Liver (tissue), 9 donors: ENCODE measurements around the gene COL4A4. TPM values are rescaled to one million over a fixed set of nuclear protein-coding genes. Genes with fewer than 3 reads are reported as not detected.

Source experiments
- DNase-seq: peaks from one replicate; pipeline ENCODE4 v3.0.0-alpha.2; 2017; ENCODE audit warnings: low spot score
- H3K27ac ChIP-seq, 2 donors: one replicate each; pipeline ENCODE4 v1.7.0; 2013; ENCODE audit warnings: inconsistent platforms in 2 of 2, low read length in 2 of 2, control low read depth in 1 of 2, low read depth in 1 of 2, mild to moderate bottlenecking in 1 of 2
- H3K27me3 ChIP-seq, 4 donors: one replicate each; pipeline versions ENCODE4 v1.6.1 to v1.7.0; 2013; ENCODE audit warnings: low read length in 3 of 4, inconsistent platforms in 1 of 4, mild to moderate bottlenecking in 1 of 4, moderate library complexity in 1 of 4; ENCODE audit not compliant: control insufficient read depth in 4 of 4, insufficient read depth in 4 of 4
- H3K36me3 ChIP-seq, 4 donors: one replicate each; pipeline versions ENCODE4 v1.6.1 to v1.7.0; 2013; ENCODE audit warnings: low read length in 3 of 4, mild to moderate bottlenecking in 3 of 4, low read depth in 1 of 4, moderate library complexity in 1 of 4; ENCODE audit not compliant: control insufficient read depth in 4 of 4, insufficient read depth in 3 of 4
- H3K4me1 ChIP-seq, 4 donors: one replicate each; pipeline versions ENCODE4 v1.6.1 to v1.7.0; 2013; ENCODE audit warnings: low read length in 3 of 4, mild to moderate bottlenecking in 3 of 4, moderate library complexity in 1 of 4; ENCODE audit not compliant: control insufficient read depth in 4 of 4, insufficient read depth in 4 of 4
- H3K4me3 ChIP-seq, 3 donors: one replicate each; pipeline versions ENCODE4 v1.6.1 to v1.7.0; 2013; ENCODE audit warnings: low read length in 3 of 3, control low read depth in 1 of 3, low read depth in 1 of 3, mild to moderate bottlenecking in 1 of 3
- H3K9ac ChIP-seq, 2 donors: one replicate each; pipeline ENCODE4 v1.7.0; 2013; ENCODE audit warnings: low read length in 2 of 2, mild to moderate bottlenecking in 2 of 2, moderate library complexity in 2 of 2, control low read depth in 1 of 2, low read depth in 1 of 2
- H3K9me3 ChIP-seq, 4 donors: one replicate each; pipeline versions ENCODE4 v1.6.1 to v1.7.0; 2013; ENCODE audit warnings: low read length in 3 of 4; ENCODE audit not compliant: control insufficient read depth in 4 of 4
- ATF3 ChIP-seq: IDR thresholded peaks from 2 replicates; pipeline ENCODE4 v1.6.1; 2016; ENCODE audit warnings: antibody characterized with exemption
- CTCF ChIP-seq: fragments of 150-350 bp; IDR thresholded peaks from 2 replicates; pipeline ENCODE4 v1.5.1; 2017; ENCODE audit warnings: improper control_type of control experiment, low read depth, low read length; ENCODE audit not compliant: missing input control
- EGR1 ChIP-seq, 2 donors: IDR thresholded peaks; 2 replicates each; pipeline ENCODE4 v1.6.1; 2016 to 2018; ENCODE audit warnings: antibody characterized with exemption in 2 of 2, low read depth in 2 of 2
- FOXA1 ChIP-seq: IDR thresholded peaks from 2 replicates; pipeline ENCODE4 v1.6.1; 2016; ENCODE audit warnings: antibody characterized with exemption
- FOXA2 ChIP-seq: IDR thresholded peaks from 2 replicates; pipeline ENCODE4 v1.6.1; 2016; ENCODE audit warnings: antibody characterized with exemption
- GABPA ChIP-seq, 2 donors: IDR thresholded peaks in 1 of 2; conservative IDR thresholded peaks in 1 of 2; 2 replicates each; pipeline ENCODE4 v1.6.1; 2016; ENCODE audit warnings: antibody characterized with exemption in 2 of 2, mild to moderate bottlenecking in 1 of 2, moderate library complexity in 1 of 2
- HNF4A ChIP-seq, 2 donors: conservative IDR thresholded peaks; 2 replicates each; pipeline ENCODE4 v1.6.1; 2016; ENCODE audit warnings: antibody characterized with exemption in 2 of 2, mild to moderate bottlenecking in 2 of 2
- HNF4G ChIP-seq: IDR thresholded peaks from 2 replicates; pipeline ENCODE4 v1.6.1; 2016; ENCODE audit warnings: antibody characterized with exemption
- JUND ChIP-seq, 2 donors: IDR thresholded peaks; 2 replicates each; pipeline ENCODE4 v1.6.1; 2016; ENCODE audit warnings: antibody characterized with exemption in 2 of 2
- MAX ChIP-seq: IDR thresholded peaks from 2 replicates; pipeline ENCODE4 v1.6.1; 2016; ENCODE audit warnings: antibody characterized with exemption
- NR2F2 ChIP-seq: IDR thresholded peaks from 2 replicates; pipeline ENCODE4 v1.6.1; 2016; ENCODE audit warnings: antibody characterized with exemption
- RAD21 ChIP-seq, 2 donors: IDR thresholded peaks; 2 replicates each; pipeline ENCODE4 v1.6.1; 2016; ENCODE audit warnings: antibody characterized with exemption in 2 of 2, mild to moderate bottlenecking in 2 of 2
- RXRA ChIP-seq, 2 donors: IDR thresholded peaks; 2 replicates each; pipeline ENCODE4 v1.6.1; 2017 to 2018; ENCODE audit warnings: antibody characterized with exemption in 2 of 2, mild to moderate bottlenecking in 1 of 2
- SP1 ChIP-seq: IDR thresholded peaks from 2 replicates; pipeline ENCODE4 v1.6.1; 2018; ENCODE audit warnings: antibody characterized with exemption, mild to moderate bottlenecking
- TAF1 ChIP-seq: conservative IDR thresholded peaks from 2 replicates; pipeline ENCODE4 v1.6.1; 2016; ENCODE audit warnings: antibody characterized with exemption, mild to moderate bottlenecking
- YY1 ChIP-seq: IDR thresholded peaks from 2 replicates; pipeline ENCODE4 v1.6.1; 2016; ENCODE audit warnings: antibody characterized with exemption, mild to moderate bottlenecking
- ZBTB33 ChIP-seq: IDR thresholded peaks from 2 replicates; pipeline ENCODE4 v1.6.1; 2016; ENCODE audit warnings: antibody characterized with exemption
- WGBS: extraction: QIAGEN DNeasy Blood & Tissue Kit; methylation state at CpG from one replicate; pipeline ENCODE4 v1.1.7; 2013; 5-methylcytosine and 5-hydroxymethylcytosine counted together
- polyA plus RNA-seq, 2 donors: library from polyadenylated mRNA; stranded (reverse) in 1 of 2; unstranded in 1 of 2; fragments of 200-250 nt in 1 of 2; fragments of >200 nt in 1 of 2; fragmentation: Nextera tagmentation in 1 of 2; extraction: Ambion mirVana in 1 of 2; gene quantifications; one replicate each; pipeline versions ENCODE4 v1.2.1 to v1.2.3, GENCODE V29; 2013 to 2015
- total RNA-seq, 2 donors: library from RNA; depleted of rRNA; stranded (reverse); fragments of >200 nt; gene quantifications; one replicate each; pipeline ENCODE4 v1.2.3, GENCODE V29; 2014
- TF ChIP-seq, protein P1 (sequence below): IDR thresholded peaks from 2 replicates; pipeline ENCODE4 v1.6.1; 2016; ENCODE audit warnings: antibody characterized with exemption, mild to moderate bottlenecking
- donor health status: healthy.
- donor health status: healthy.
- donor health status: healthy.
- donor health status: healthy.
- donor health status: healthy.

COL4A4 gene
- total and polyA plus RNA-seq, 4 donors, result 0.14 to 3.8 (median 0.82) TPM

DNA sequence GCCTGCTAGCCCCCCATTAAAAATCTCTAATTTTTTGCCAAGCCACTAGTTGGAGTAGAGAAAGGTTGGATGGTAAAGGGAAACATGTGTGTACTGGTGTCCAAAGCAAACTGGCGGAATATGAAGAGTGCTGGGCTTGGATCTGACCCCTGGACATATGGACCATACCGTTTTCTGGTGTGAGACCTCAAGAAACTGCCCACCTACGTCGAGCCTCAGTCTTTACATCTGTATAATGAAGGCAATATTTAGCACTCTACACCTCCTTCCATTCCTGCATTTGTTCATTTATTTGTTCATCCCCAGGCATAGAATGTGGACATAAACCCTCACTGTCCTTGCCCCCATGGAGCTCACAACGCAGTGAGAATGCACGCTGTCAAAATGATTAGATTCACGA, 185.7 kb downstream of the COL4A4 start:
- 96% methylated on average over 7 of the region's 7 CpGs for WGBS

More for the DNA sequence above, 185.7 kb downstream of the COL4A4 start:
- Histone ChIP-seq H3K9ac (no peak overlapping the region), H3K36me3 (peaks cover 0 to 2% (median 0%) of the 10 kb centered on the region in 4 donors), H3K4me1 (no peaks in the 10 kb centered on the region), H3K27me3 (no peaks in the 10 kb centered on the region), H3K9me3 (no peaks in the 10 kb centered on the region), H3K27ac (no peak overlapping the region), H3K4me3 (no peak overlapping the region)
- TF ChIP-seq YY1, result no peak
- TF ChIP-seq, protein P1, sequence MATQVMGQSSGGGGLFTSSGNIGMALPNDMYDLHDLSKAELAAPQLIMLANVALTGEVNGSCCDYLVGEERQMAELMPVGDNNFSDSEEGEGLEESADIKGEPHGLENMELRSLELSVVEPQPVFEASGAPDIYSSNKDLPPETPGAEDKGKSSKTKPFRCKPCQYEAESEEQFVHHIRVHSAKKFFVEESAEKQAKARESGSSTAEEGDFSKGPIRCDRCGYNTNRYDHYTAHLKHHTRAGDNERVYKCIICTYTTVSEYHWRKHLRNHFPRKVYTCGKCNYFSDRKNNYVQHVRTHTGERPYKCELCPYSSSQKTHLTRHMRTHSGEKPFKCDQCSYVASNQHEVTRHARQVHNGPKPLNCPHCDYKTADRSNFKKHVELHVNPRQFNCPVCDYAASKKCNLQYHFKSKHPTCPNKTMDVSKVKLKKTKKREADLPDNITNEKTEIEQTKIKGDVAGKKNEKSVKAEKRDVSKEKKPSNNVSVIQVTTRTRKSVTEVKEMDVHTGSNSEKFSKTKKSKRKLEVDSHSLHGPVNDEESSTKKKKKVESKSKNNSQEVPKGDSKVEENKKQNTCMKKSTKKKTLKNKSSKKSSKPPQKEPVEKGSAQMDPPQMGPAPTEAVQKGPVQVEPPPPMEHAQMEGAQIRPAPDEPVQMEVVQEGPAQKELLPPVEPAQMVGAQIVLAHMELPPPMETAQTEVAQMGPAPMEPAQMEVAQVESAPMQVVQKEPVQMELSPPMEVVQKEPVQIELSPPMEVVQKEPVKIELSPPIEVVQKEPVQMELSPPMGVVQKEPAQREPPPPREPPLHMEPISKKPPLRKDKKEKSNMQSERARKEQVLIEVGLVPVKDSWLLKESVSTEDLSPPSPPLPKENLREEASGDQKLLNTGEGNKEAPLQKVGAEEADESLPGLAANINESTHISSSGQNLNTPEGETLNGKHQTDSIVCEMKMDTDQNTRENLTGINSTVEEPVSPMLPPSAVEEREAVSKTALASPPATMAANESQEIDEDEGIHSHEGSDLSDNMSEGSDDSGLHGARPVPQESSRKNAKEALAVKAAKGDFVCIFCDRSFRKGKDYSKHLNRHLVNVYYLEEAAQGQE, result no peak
- no peak for TF ChIP-seq ATF3
- no peak for TF ChIP-seq MAX
- no peak for TF ChIP-seq NR2F2
- TF ChIP-seq TAF1, result no peak
- TF ChIP-seq HNF4A (conservative IDR thresholded peaks at IDR 0.05), result no peak
- no peak for TF ChIP-seq FOXA2
- no peak for TF ChIP-seq CTCF
- TF ChIP-seq JUND (IDR thresholded peaks at IDR 0.05), result no peak
- no peak for TF ChIP-seq FOXA1
- TF ChIP-seq GABPA (IDR thresholded peaks at IDR 0.05 in 1 of 2, conservative IDR thresholded peaks at IDR 0.05 in 1 of 2), result no peak
- TF ChIP-seq SP1, result no peak
- TF ChIP-seq EGR1 (IDR thresholded peaks at IDR 0.05; ENCODE audit: low read depth in 2 of 2), result no peak
- no peak for TF ChIP-seq ZBTB33
- no peak for TF ChIP-seq RXRA (IDR thresholded peaks at IDR 0.05)
- no peak for TF ChIP-seq HNF4G
- TF ChIP-seq RAD21 (IDR thresholded peaks at IDR 0.05), result no peak
- DNase-seq, result no peak
